GM18870 (cell line): ENCODE measurements around the gene PLA2G4B.

ENCODE experiments used
- ATAC-seq: cut with Tn5 transposase; IDR thresholded peaks from one replicate; pipeline ENCODE4 v1.9.1; 2021; ENCODE audit warnings: moderate library complexity; ENCODE audit not compliant: unreplicated experiment

PLA2G4B gene

GRCh38 chr15:41885321-41885720 lies 46.7 kb downstream of the PLA2G4B start:
- no peak for ATAC-seq

GRCh38 chr15:41885841-41886240 lies 47.2 kb downstream of the PLA2G4B start:
- no peak for ATAC-seq

GRCh38 chr15:41886741-41887140 lies 48.1 kb downstream of the PLA2G4B start:
- no peak for ATAC-seq

- no peak for ATAC-seq
Observed at GRCh38 chr15:41887161-41887560, 48.5 kb downstream of the PLA2G4B start.

- ATAC-seq = no peak
Observed at GRCh38 chr15:41887893-41888292, 49.2 kb downstream of the PLA2G4B start.

GRCh38 chr15:41888662-41889253 lies 50.1 kb downstream of the PLA2G4B start:
- ATAC-seq = no peak

- no peak for ATAC-seq
Observed at GRCh38 chr15:41890050-41890690, 51.5 kb downstream of the PLA2G4B start.

GRCh38 chr15:41891226-41891625 lies 52.6 kb downstream of the PLA2G4B start:
- no peak for ATAC-seq

GRCh38 chr15:41891946-41892345 lies 53.3 kb downstream of the PLA2G4B start:
- ATAC-seq = no peak

GRCh38 chr15:41892621-41893421 lies 54.2 kb downstream of the PLA2G4B start:
- no peak for ATAC-seq

- no peak for ATAC-seq
Observed at GRCh38 chr15:41893422-41894250, 55.0 kb downstream of the PLA2G4B start, which contains the start of gene SPTBN5. TSS of gene SPTBN5 (minus strand) at chr15:41894053. CDS start at chr15:41893497, 556 bp downstream.

- ATAC-seq = no peak
Observed at GRCh38 chr15:41894251-41894790, 55.7 kb downstream of the PLA2G4B start.

GRCh38 chr15:41894791-41895463 lies 56.3 kb downstream of the PLA2G4B start:
- no peak for ATAC-seq

GRCh38 chr15:41895491-41895890 lies 56.8 kb downstream of the PLA2G4B start:
- ATAC-seq = no peak

GRCh38 chr15:41895957-41896356 lies 57.3 kb downstream of the PLA2G4B start:
- ATAC-seq = no peak

- no peak for ATAC-seq
Observed at GRCh38 chr15:41896566-41896965, 57.9 kb downstream of the PLA2G4B start.

GRCh38 chr15:41897363-41897799 lies 58.7 kb downstream of the PLA2G4B start:
- no peak for ATAC-seq
